ENCODE data around the gene LGMN. TPM values are rescaled to one million over a fixed set of nuclear protein-coding genes. Genes with fewer than 3 reads are reported as not detected.
"Not testable (repeated sequence)": the region's sequence is repeated elsewhere in the genome, so short reads cannot be mapped to it uniquely, and the experiment has no call there.

Gene LGMN
- total RNA-seq, 1 experiment from 2014 or later, result 51.5 TPM

GRCh38 chr14:92698393-92698792 is 50.0 kb downstream of the LGMN start:
- DNase-seq (ENCODE audit: low spot score), result no peak

- DNase-seq (ENCODE audit: low spot score), result no peak
Observed at GRCh38 chr14:92696366-92696765, 52.1 kb downstream of the LGMN start.

DNA sequence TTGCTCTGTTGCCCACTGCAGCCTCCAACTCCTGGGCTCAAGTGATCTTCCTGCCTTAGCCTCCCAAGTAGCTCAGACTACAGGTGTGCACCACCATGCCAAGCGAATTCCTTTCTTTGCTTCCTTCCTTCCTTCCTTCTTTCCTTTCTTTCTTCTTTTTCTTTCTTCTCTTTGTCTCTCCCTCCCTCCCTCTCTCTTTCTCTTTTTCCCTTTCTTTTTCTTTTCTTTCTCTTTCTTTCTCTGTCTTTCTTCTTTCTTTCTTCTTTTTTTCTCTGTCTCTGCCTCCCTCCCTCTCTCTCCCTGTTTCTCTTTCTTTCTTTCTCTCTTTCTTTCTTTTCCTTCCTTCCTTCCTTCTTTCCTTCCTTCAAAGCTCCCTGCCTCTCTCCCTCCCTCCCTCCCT is 52.9 kb downstream of the LGMN start:
- DNase-seq (ENCODE audit: low spot score), result no peak

DNA sequence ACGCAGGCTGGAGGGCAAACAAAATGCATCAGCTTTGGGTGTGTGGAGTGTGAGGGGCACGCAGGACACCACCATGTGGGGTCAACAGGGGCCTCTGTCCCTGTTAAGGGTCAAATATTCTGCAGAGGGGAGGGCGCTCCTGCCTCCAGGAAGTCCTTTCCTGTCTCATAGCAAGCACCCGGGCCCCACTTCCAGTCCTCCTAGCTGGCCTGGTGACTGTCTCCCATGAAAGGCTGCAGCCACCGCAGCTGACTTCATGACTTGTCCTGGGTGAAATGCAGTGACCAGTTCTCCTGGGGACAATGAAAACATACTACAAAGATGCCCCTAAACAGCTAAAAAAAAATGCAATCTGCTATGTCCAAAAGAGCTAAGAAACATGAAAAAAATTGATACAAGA is 53.6 kb downstream of the LGMN start:
- DNase-seq (ENCODE audit: low spot score), result no peak

DNA sequence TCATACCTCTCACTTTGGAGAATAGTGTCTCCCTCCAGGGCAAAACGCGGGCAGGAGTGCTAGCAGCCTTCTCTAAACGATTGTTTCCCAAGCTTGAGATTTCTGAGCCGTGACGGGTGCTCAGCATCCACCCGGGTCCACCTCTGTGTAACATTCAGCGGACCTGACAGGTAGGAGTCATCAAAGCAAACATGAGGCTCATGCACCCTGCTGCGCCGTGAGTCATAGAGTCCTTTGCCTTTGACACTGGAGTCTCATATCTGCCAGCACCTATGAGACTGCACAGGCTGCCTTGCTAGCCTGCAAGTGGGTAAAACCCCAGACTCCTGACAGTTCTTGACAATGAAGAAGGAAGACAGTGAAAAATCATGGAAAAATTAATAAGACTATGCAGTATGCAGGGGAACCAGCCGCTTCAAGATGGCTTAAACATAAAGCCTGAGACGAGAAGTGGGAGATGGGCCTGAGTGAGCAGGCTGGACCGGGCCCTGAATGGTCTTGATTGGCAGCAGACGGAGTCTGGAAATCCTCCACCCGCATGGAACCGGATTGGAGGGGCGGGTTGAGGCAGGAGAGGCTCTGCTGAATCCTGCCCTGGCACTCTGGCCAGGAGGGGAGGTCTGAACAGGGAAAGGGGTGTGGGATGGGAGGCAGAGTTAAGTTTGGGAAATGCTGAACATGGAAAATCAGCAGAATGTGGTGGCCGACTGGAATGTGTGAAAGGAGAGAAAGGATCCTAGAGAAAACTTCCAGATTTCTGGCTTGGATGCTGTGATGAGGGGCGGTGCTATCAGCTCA is 54.2 kb downstream of the LGMN start:
- DNase-seq (ENCODE audit: low spot score), result no peak

GRCh38 chr14:92692822-92693226 is 55.6 kb downstream of the LGMN start:
- peak; percentile 31 for DNase-seq (ENCODE audit: low spot score)

DNA sequence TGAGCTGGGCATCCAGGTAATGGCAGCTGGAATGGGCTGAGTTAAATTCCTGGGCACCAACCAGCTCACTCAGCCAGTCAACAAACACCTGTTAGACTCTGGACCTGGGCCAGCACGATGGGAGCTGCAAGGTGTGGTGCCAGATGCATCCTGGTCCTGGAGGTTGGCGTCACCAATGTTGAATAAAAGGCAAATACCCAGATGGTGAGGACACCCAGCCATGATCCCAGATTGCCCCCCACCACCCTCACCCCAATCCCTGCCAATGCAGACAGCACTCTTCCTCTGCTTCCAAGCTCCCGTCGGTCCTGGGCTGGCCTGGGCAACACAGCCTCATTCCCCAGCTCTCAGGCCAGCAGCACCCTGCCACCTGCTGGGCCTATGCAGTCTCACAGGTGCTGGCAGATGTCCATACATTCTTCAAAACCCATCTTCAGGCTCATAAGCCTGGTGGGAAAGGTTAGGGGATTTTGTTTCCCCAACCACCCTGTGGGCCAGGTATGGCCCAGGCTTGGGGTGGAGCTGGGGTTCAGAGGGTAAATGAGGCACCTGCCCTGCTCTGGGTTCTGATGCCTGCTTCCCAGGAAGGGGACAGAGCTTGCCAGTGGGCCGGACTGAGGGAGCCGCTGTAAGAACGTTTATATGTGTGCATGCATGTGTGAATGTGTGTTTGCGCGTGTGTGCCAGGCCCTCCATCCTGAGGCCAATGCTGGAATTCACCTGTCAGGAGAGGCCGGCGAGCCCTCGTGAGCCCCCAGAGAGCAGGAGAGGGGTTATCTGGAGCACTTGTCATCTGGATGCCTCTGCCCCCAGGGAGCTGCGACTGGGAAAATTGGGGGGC is 58.0 kb downstream of the LGMN start:
- DNase-seq (ENCODE audit: low spot score), result peak; percentile 61

DNA sequence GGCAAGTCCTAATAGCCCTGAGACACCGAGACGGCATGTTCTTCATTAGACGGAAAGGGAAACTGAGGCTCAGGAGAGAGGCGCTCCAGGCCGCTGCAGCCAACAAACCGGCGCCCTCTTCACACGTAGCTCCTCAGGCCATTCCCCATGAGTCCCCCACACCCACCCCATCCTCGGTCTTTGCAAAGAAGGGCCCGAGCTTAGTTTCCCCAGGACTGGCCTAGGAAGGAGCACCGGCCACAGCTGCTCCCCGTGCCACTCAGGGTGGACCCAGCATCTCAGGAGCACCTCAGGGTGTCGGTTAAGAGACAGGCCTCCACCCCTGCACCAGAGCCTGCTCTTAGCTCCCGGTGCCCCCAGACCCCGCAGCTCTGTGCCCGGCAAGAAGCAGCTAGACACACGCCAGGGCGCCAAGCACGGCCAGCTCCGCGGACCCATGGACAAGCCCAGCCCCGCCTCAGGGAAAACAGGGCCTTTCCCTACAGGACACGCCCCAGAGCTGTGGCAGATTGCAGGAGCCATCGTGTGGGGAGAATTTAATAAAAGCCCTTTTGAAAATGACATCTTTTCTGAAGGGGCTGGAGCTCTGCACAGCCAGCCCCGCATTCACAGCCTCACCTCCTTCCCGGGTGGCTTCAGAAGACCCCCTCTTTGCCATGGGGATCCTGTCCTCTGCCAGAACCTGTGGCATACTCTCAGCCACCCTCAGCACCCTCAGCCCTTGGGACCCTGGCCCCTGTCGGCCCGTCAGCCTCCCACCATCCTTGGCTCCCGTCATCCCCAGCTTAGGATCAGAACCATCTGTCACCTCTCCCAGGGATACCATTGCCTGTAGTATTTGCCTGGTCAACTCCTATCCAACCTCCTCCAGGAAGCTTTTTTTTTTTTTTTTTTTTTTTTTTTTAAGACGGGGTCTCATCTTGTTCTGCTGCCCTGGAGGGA is 59.7 kb downstream of the LGMN start:
- no peak for DNase-seq (ENCODE audit: low spot score)

GRCh38 chr14:92687681-92688433 is 60.6 kb downstream of the LGMN start:
- DNase-seq (ENCODE audit: low spot score), result no peak

DNA sequence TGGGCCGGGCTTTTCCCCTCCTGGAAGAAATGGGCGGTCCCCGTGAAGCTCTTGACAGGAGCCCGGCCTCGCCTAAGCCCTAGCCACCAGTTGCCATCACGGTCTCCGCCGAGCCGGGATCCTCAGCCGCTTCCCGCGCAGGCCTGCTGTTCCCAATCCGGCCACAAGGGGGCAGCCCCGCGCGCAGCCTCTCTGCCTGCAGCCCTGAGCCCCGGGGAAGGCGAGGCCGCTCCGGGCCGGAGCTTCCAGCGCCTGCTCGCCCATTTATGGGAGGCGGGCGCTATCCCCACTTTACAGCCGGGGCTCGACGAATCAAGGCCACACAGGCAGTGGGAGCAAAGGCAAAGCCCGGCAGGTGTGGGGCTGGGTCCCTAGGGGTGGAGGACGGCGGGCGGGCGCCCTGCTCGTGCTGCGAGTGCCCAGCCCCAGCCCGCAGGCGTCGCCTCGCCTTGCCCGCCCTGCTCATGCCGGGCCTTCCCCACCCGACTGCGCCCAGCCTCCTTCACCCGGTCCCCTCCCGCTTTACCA is 61.5 kb downstream of the LGMN start:
- peak; percentile 71 for DNase-seq (ENCODE audit: low spot score)

DNA sequence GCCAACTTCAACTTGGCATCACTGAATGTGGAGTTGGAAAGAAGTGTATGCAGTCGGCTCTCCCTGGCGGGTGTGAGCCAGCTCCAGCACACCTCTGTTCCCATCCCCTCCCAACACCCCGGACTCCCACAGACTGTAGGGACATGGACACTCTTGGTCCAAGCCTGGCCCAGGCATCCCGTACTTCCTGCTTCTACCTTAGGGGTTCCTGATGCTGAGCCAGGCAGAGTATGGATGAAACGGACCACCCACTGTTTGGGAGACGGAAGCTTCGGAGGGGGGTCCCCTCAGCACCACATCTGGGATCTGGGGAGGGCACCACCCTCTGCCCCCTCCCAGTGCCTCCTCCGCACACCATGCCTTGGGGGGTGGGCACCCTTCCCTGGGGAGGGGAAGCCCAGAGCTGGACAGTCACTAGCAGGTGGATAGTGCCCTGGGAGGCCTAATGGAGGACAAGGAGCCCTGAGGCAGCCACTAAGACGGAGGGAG is 62.0 kb downstream of the LGMN start:
- DNase-seq (ENCODE audit: low spot score), result no peak

GRCh38 chr14:92685784-92686355 is 62.6 kb downstream of the LGMN start:
- DNase-seq (ENCODE audit: low spot score), result no peak

- no peak for DNase-seq (ENCODE audit: low spot score)
Observed at GRCh38 chr14:92684801-92685560, 63.4 kb downstream of the LGMN start.

DNA sequence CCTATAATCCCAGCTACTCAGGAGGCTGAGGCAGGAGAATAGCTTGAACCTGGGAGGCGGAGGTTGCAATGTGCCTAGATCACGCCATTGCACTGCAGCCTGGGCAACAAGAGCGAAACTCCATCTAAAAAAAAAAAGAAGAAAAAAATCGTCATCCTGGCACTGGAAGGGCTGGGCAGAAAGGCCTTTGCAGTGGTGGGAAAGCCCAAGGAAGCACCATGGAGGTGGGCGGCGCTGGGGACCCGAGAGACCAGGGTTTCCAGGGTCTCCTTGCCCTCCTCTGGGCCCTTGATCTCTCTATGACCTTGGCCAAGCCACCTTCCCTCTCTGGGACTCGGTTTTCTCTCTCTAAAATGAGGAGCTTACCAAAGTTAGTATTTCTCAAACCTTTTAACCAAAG is 65.4 kb downstream of the LGMN start:
- no peak for DNase-seq (ENCODE audit: low spot score)

GRCh38 chr14:92680781-92681650 is 67.4 kb downstream of the LGMN start:
- DNase-seq (ENCODE audit: low spot score), result peak; percentile 61

DNA sequence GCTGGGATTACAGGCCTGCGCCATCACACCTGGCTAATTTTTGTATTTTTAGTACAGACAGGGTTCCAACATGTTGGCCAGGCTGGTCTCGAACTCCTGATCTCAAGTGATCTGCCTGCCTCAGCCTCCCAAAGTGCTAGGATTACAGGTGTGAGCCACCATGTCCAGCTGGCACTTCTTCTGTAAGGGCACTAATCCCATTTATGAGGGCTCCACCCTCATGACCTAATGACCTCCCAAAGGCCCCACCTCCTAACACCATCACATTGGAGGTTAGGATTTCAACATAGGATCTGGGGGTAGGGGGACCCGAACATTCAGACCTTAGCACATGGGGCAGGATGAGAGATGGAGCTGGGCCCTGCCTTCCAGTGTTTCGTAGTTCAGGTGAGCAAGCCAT is 68.1 kb downstream of the LGMN start:
- not testable (repeated sequence) for DNase-seq (ENCODE audit: low spot score)

GRCh38 chr14:92679246-92679645 is 69.2 kb downstream of the LGMN start:
- DNase-seq (ENCODE audit: low spot score), result no peak

DNA sequence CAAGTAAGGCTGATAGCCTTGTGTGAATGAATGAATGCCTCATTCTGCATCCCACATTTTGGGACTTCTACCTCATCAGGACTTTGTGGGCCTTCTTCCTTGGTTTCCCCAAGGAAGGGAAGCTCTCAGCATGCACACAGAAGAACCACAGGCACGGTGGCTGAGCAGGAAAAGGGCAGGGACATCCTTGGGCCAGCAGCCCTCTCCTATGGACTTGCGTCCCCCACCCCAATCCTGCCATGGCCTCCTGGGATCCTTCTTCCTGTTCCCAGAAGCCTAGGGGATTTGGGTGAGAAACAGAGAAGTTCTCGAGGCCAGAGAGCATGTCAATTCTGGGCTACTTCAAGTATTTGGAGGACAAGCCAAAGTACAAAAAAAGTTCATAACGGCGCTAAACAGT is 69.7 kb downstream of the LGMN start:
- DNase-seq (ENCODE audit: low spot score), result no peak

All from HT-29 (cell line).